ENCODE results near the gene CLASRP. TPM values are rescaled to one million over a fixed set of nuclear protein-coding genes. Genes with fewer than 3 reads are reported as not detected.

Gene CLASRP
- total RNA-seq, 4 donors from 2014 or later, result 48.2 to 96.8 (median 95.0) TPM

DNA sequence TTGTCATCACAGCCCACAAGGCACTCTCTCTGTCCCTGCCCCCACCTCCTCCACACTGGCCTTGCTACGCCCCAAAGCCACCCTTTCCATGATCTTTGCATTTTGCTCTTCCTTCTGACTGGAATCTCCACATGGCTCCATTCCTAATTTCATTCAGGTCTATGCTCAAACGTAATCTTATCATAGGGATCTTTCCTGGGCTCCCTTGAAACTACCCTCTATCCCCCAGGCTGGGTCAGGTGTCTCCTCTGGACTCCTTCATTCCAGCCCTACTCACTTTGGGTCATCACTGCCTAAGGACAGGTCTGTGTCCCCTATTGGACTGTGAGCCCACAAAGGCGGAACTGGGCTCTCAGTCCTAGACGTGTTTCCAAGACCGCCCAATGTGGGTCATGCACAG lies 43.3 kb downstream of the CLASRP start:
- DNase-seq, result no peak
- TF ChIP-seq, protein P1, sequence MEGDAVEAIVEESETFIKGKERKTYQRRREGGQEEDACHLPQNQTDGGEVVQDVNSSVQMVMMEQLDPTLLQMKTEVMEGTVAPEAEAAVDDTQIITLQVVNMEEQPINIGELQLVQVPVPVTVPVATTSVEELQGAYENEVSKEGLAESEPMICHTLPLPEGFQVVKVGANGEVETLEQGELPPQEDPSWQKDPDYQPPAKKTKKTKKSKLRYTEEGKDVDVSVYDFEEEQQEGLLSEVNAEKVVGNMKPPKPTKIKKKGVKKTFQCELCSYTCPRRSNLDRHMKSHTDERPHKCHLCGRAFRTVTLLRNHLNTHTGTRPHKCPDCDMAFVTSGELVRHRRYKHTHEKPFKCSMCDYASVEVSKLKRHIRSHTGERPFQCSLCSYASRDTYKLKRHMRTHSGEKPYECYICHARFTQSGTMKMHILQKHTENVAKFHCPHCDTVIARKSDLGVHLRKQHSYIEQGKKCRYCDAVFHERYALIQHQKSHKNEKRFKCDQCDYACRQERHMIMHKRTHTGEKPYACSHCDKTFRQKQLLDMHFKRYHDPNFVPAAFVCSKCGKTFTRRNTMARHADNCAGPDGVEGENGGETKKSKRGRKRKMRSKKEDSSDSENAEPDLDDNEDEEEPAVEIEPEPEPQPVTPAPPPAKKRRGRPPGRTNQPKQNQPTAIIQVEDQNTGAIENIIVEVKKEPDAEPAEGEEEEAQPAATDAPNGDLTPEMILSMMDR (IDR thresholded peaks at IDR 0.05), result no peak
- TF ChIP-seq POLR2A (IDR thresholded peaks at IDR 0.05), result no peak
- Histone ChIP-seq H3K27me3 (no peaks in the 10 kb centered on the region), H3K4me1 (peaks cover 7 to 19% of the 10 kb centered on the region in 2 donors), H3K36me3 (no peaks in the 10 kb centered on the region), H3K9me3 (no peaks in the 10 kb centered on the region), H3K27ac (no peak overlapping the region), H3K4me3 (replicated peaks in 1 of 3) (no peak overlapping the region)
- WGBS, 2 donors, result 93 to 94% methylated on average over 5 of the region's 5 CpGs
- intact Hi-C loops (cut with DNase I), result no loop called here

DNA sequence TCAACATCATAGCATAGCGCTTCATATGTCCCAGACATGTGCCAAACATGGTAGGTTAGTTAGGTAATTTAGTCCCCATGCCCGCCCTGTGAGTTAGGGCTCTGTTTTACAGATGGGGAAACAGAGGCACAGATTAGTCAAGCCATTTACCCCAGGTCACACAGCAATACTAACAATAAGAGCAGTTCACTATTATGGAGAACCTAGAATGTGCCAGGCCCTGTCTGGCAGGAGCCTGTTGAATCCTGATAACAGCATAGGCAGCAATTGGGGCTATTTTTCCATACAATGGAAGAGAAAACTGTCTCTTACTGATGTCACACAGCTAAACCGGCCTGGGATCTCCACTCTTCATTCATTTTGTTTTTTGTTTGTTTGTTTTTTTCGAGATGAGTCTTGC lies 47.6 kb downstream of the CLASRP start:
- Histone ChIP-seq H3K27me3 (no peaks in the 10 kb centered on the region), H3K9me3 (no peaks in the 10 kb centered on the region), H3K36me3 (no peaks in the 10 kb centered on the region), H3K4me3 (replicated peaks in 1 of 3) (no peak overlapping the region), H3K27ac (no peak overlapping the region), H3K4me1 (peaks cover 5 to 7% of the 10 kb centered on the region in 2 donors)
- TF ChIP-seq, protein P1 (IDR thresholded peaks at IDR 0.05), result no peak
- no peak for TF ChIP-seq POLR2A (IDR thresholded peaks at IDR 0.05)
- WGBS, 2 donors, result 92 to 94% methylated on average over 4 of the region's 4 CpGs
- no peak for DNase-seq
- intact Hi-C loops (cut with DNase I), result loop anchor here (2.0 kb wide), 1 partner anchor 94 kb away; no protein-coding TSS in a partner anchor

DNA sequence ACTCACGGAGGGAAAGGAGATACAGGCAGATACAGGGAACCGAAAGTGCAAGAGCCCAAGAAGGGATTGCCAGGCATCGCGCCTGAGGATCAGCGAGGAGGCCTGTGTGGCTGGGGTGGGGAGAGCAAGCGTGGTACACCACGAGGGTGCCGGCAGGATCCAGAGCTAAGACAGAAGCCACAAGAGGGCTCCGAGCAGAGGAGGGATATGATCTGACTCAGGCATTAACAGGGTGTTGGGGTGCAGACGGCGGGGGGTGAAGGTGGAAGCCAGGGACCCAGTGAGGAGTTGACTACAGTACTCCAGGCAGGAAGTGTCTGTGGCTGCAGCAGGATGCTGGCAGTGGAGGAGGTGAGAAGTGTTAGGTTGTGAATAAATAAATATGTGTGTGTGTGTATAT lies 48.7 kb downstream of the CLASRP start:
- H3K36me3 ChIP-seq, result no peaks in the 10 kb centered on the region
- TF ChIP-seq, protein P1 (IDR thresholded peaks at IDR 0.05), result no peak
- intact Hi-C loops (cut with DNase I), result loop anchor here (2.0 kb wide), 1 partner anchor 93 kb away; no protein-coding TSS in a partner anchor

DNA sequence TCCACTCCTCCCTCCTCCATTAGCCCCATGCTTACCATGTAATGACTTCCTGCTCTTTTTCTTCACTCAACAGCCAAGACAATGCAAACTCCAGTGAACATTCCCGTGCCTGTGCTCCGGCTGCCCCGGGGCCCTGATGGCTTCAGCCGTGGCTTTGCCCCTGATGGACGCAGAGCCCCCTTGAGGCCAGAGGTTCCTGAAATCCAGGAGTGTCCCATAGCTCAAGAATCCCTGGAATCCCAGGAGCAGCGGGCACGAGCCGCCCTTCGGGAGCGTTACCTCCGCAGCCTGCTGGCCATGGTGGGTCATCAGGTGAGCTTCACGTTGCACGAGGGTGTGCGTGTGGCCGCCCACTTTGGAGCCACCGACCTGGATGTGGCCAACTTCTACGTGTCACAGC lies 51.2 kb downstream of the CLASRP start:
- no peak for DNase-seq
- intact Hi-C loops (cut with DNase I), result no loop called here
- Histone ChIP-seq H3K4me3 (replicated peaks in 1 of 3) (no peak overlapping the region), H3K4me1 (peaks cover 20 to 22% of the 10 kb centered on the region in 2 donors), H3K27me3 (no peaks in the 10 kb centered on the region), H3K36me3 (no peaks in the 10 kb centered on the region), H3K27ac (no peak overlapping the region), H3K9me3 (no peaks in the 10 kb centered on the region)
- no peak for TF ChIP-seq POLR2A (IDR thresholded peaks at IDR 0.05)
- TF ChIP-seq, protein P1 (IDR thresholded peaks at IDR 0.05), result no peak
- 90 to 93% methylated on average over 12 of the region's 17 CpGs for WGBS, 2 donors

More for the DNA sequence above, 48.7 kb downstream of the CLASRP start:
- Histone ChIP-seq H3K27me3 (no peaks in the 10 kb centered on the region), H3K4me1 (peaks cover 5 to 7% of the 10 kb centered on the region in 2 donors), H3K27ac (no peak overlapping the region), H3K4me3 (replicated peaks in 1 of 3) (no peak overlapping the region), H3K9me3 (no peaks in the 10 kb centered on the region)
- 85 to 92% methylated on average over 11 of the region's 11 CpGs for WGBS, 2 donors
- DNase-seq, result no peak

DNA sequence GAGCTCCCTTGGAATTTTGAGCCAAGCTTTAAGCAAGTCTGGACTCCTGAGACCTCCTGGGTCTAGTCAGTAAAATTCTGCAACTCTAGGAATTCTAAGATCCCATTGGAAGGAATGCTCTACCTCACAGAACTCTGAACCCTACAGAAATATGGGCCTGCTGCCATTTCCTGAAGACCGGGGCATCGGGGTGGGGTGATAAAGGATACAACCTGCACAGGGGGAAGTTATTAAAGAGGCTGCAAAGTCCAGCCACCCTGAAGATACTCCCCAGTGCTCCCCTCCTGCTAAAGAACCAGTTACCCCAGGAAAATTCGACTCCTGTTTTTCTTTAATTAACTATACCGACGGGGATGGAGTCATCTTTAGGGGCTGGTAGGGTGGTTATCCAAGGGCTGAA lies 51.8 kb downstream of the CLASRP start:
- H3K36me3 ChIP-seq, result no peaks in the 10 kb centered on the region
- peak overlapping the region in 1 of 3 donors; percentile 99 for H3K4me3 ChIP-seq (replicated peaks in 1 of 3)
- 45 to 53% methylated on average over 5 of the region's 5 CpGs for WGBS, 2 donors
- TF ChIP-seq, protein P1 (IDR thresholded peaks at IDR 0.05), result no peak
- no peak for TF ChIP-seq POLR2A (IDR thresholded peaks at IDR 0.05)
- DNase-seq, result no peak
- peak overlapping the region in 1 of 3 donors; percentile 67 for H3K27ac ChIP-seq
- no peaks in the 10 kb centered on the region for H3K27me3 ChIP-seq
- H3K4me1 ChIP-seq, result peaks cover 20 to 27% of the 10 kb centered on the region in 2 donors
- H3K9me3 ChIP-seq, result no peaks in the 10 kb centered on the region
- intact Hi-C loops (cut with DNase I), result no loop called here
